IPS DF 19.7 (cell line): ENCODE measurements around the gene CHCHD6.

Experiments used
- DNase-seq: peaks from one replicate; pipeline ENCODE4 v3.0.0-alpha.2; 2013; ENCODE audit warnings: low read depth, low spot score

Gene CHCHD6

GRCh38 chr3:126743350-126743749 is 39.3 kb downstream of the CHCHD6 start:
- DNase-seq: no peak

GRCh38 chr3:126743781-126744180 is 39.7 kb downstream of the CHCHD6 start:
- DNase-seq: no peak

GRCh38 chr3:126745760-126746394 is 41.8 kb downstream of the CHCHD6 start:
- DNase-seq: no peak

- no peak for DNase-seq
These were observed 42.5 kb downstream of the CHCHD6 start for GRCh38 chr3:126746395-126747177.

GRCh38 chr3:126747768-126748167 is 43.7 kb downstream of the CHCHD6 start:
- DNase-seq: no peak

- DNase-seq: no peak
These were observed 44.9 kb downstream of the CHCHD6 start for GRCh38 chr3:126748701-126749546.

- no peak for DNase-seq
These were observed 45.5 kb downstream of the CHCHD6 start for GRCh38 chr3:126749547-126749875.

GRCh38 chr3:126749931-126750755 is 46.1 kb downstream of the CHCHD6 start:
- no peak for DNase-seq

GRCh38 chr3:126750756-126751121 is 46.7 kb downstream of the CHCHD6 start:
- peak; percentile 30 for DNase-seq

GRCh38 chr3:126751611-126752302 is 47.7 kb downstream of the CHCHD6 start:
- peak; percentile 15 for DNase-seq

- peak; percentile 72 for DNase-seq
These were observed 48.5 kb downstream of the CHCHD6 start for GRCh38 chr3:126752303-126753190.

- no peak for DNase-seq
These were observed 49.4 kb downstream of the CHCHD6 start for GRCh38 chr3:126753191-126754160.

- DNase-seq: no peak
These were observed 51.8 kb downstream of the CHCHD6 start for GRCh38 chr3:126755866-126756265.

GRCh38 chr3:126758026-126758425 is 54.0 kb downstream of the CHCHD6 start:
- DNase-seq: no peak

- DNase-seq: no peak
These were observed 54.8 kb downstream of the CHCHD6 start for GRCh38 chr3:126758882-126759281.

GRCh38 chr3:126760541-126760940 is 56.5 kb downstream of the CHCHD6 start:
- no peak for DNase-seq

- no peak for DNase-seq
These were observed 59.0 kb downstream of the CHCHD6 start for GRCh38 chr3:126763035-126763434.

GRCh38 chr3:126765187-126766069 is 61.4 kb downstream of the CHCHD6 start:
- no peak for DNase-seq
